Measurements from ENCODE around the gene HPS1.

- TF ChIP-seq CTCF (conservative IDR thresholded peaks at IDR 0.05; ENCODE audit: low read depth, low read length) (no peak), RCOR1 (IDR thresholded peaks at IDR 0.05; ENCODE audit: insufficient replicate concordance, low read length) (no peak), MAZ (IDR thresholded peaks at IDR 0.05; ENCODE audit: borderline replicate concordance, low read depth, low read length) (no peak), MXI1 (IDR thresholded peaks at IDR 0.05; ENCODE audit: borderline replicate concordance, low read depth, low read length) (no peak), POLR2A (IDR thresholded peaks at IDR 0.05; ENCODE audit: low read depth, low read length) (no peak), MAFK (IDR thresholded peaks at IDR 0.05; ENCODE audit: low read depth, low read length) (no peak), FOS (IDR thresholded peaks at IDR 0.05; ENCODE audit: low read depth, low read length) (no peak), BHLHE40 (IDR thresholded peaks at IDR 0.05; ENCODE audit: low read depth, low read length) (no peak), USF2 (IDR thresholded peaks at IDR 0.05; ENCODE audit: low read depth, low read length) (no peak)
Measured at GRCh38 chr10:98377001-98377400, 69.7 kb downstream of the HPS1 start.

Data from IMR-90 (cell line).